Amniotic epithelial cell (primary cell): Measurements from ENCODE around the gene FBXO27.
"Not testable (repeated sequence)": the region's sequence is repeated elsewhere in the genome, so short reads cannot be mapped to it uniquely, and the experiment has no call there.

ENCODE experiments used
- DNase-seq: peaks from one replicate; pipeline ENCODE4 v3.0.0-alpha.2; 2010; ENCODE audit warnings: low read depth

FBXO27 gene

DNA sequence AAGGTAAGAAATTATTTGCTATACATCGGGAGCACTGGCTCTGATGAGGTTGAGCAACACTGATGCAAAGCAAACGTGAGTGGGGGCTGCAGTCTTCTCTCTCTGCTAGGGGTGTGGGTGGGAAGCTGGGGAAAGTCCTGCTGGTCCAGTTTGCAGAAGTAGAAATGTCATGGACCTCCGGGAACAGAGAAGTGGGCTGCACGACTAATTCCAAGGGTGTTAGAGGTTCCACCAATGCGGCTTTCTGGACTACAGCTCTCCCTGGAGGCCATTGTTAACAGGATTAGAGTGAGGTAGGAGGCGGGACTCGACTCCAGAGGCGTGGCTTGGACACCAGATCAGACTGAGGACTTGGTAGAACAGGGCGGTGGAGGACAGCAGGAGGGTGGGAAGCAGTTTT, 5.7 kb upstream of the FBXO27 start:
- DNase-seq = peak; percentile 58

DNA sequence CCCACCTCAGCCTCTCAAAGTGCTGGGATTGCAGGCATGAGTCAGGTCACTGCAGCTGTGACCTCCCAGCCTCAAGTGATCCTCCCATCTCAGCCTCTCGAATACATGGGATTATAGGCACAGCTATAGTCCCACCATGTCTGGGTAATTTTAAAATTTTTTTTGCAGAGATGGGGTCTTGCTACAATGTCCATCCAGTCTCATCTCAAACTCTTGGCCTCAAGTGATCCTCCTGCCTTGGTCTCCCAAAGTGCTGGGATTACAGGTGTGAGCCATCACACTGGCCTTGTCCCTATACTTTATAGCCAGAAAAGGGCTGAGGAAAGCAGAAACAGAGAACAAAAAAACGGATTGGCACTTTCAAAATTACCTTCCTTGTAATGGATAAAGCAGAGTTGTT, 4.8 kb upstream of the FBXO27 start:
- DNase-seq = no peak

DNA sequence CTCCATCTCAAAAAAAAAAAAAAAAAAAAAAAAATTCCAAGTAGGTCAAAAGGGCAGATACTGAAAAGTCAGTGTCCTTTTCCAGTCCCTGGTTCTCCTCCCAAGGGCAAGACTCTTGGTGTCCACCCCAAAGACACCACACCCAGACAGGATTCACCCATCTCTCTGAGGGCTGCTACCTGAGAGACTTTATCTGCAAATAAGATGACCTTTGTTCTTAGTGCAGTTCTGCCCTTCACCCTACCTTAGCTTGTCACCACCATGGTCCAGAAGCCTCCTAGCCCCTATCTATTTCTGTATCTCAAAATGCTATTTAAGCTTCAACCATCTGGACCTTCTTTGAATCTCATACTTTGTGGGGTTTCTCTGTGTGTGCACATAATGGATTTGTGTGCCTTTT, 4.2 kb upstream of the FBXO27 start:
- DNase-seq = no peak

DNA sequence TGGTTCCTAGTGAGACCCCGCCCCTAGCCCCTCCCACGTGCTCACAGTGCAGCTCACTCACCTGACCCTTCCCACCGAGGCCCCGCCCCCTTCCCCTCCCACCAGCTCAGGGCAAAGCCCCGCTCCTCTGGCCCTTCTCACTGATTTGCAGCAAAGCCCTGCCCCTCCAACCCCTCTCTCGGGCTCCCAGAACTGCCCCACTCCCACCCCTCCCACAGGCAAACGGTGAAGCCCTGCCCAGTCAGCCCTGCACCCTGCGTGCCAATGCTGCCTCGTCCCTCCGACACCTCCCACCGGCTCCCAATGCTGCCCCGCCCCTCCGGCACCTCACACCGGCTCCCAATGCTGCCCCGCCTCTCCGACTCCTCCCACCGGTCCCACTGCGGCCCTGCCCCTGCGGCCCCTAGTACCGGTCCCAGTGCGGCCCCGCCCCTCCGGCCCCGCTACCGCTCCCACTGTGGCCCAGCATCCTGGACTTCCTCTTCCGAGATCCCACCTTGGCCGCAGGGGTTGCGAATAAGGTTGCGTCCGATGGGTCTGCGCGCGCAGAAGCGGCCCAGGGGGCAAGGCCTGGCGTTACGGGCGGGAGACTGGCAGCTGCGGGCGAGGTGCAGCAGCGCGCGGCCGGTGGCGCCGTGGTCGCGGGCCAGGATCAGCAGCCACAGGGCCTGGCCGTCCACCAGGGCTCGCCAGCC, 834 bp downstream of the FBXO27 start:
- DNase-seq = peak; percentile 87

DNA sequence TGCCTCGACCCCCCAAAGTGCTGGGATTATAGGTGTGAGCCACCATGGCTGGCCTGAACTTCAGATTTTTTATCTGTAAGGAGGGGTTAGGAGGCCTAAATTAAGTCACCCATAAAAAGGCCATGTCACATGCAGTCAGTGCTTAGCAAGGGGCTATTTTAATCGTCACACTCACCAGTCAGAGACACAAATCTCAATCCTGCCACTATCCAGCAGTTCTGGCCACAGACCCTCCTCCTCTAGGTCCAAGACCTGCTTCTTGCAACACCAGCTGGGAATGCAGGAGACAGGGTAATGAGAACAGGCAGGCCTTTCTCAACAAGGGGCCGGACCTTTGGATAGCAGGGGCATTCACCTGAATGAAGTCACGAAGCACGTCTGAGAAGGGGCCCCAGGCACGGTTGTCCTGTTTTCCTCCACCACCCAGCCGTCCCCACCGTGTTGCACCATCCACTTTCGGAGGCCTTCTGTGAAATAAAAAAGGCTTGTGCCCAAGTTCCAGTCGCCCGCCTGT, 1.4 kb downstream of the FBXO27 start:
- DNase-seq = peak; percentile 77

DNA sequence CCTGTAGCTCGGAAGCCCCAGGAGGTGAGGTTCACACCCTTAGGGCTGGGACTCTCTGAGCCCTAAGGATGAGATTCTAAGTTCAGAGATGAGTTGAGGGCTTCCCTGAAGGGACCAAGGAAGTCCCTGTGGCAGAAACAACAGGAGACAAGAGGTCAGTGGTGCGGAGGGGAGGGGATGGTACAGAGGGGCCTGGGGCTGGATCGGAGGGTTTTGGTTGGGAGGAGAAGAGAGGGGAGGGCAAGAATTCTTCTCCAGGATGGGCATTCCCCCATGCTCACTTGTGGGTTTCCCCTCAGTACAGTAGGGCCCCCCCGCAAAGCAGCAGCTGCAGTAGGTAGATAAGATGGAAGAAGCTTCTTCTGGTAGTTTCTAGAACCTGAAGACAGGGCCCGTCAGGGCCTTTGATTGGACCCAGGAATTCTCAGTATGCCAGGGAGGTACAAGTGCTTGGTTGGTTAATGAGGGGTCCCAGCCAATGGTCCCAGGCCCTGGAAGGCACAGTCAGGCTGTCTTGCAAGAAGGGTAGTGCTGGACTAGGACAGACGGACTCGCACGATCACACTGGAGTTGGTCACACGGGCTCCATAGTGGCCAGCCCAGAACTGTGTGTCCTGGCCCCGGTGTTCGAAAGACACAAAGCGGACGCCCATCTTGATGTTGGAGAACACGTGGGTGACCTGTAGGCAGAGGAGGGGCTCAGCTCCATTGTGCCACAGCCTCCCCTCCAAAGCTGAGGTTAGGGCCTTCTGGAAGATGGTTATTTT, 7.3 kb downstream of the FBXO27 start:
- DNase-seq = no peak

DNA sequence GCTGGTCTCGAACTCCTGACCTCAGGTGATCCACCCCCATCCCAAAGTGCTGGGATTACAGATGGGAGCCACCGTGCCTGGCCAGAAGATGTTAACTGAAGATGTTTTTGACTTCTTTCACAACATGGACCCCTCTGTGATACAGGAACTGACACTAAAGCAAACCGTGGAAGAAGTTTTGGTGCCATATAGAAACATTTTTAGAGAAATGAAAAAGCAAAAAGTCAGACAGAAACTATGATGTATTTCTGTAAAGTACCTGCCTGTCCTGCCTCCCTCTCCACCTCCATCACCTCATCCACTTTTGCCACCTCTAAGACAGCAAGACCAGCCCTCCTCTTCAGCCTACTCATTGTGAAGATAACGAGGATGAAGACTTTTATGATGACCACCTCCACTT, 11.3 kb downstream of the FBXO27 start:
- DNase-seq = no peak

DNA sequence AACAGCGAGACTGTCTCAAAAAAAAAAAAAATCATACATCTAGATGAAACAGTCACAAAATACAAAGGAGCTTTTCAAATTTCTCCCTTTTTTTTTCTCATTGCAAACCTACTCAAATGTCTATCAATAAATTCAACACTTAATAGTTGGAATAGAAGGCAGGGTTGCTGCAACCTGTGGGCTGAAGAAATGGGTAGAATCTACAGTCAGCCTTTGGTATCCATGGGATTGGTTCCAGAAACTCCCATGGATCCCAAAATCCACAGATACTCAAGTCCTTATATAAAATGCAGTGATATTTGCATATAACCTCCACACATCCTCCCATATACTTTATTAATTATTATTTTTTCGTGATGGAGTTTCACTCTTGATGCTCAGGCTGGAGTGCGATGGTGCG, 14.7 kb downstream of the FBXO27 start:
- DNase-seq = no peak

DNA sequence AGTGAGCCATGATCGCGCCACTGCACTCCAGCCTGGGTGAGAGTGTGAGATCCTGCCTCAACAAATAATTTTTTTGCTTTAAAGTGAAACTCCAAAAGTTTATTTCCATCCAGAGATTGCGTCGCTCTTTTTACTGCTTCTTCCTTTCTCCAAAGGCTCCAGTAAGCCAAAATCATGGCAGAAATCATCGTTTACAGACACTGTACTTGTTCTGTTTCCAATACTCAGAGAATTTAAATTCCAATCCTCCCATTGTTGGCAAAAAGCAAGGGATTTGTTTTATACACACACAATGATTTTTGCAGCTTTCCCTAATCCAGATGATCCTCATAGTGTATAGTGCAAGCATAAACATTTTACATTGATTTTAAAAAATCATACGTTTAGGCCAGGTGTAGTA, 15.3 kb downstream of the FBXO27 start:
- DNase-seq = no peak

DNA sequence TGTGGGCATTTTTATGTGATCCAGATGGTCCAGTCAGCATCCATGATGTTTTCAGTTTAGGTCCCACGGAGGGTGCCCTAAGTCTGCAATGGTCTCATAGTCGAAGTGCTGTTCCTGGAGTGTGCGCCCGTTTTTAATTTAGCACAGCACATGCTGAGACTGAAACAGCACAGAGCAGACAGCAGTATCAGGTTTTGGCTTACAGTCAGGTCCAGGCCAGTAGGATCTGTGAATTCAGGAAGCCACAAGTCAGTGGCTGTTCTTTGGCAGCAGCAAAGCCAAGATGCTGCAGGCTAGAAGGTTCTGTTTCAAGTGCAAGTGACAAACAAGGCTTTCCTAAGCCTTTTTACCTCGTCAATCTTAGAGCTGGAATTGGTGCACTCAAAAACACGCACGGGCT, 18.3 kb downstream of the FBXO27 start:
- no peak for DNase-seq

DNA sequence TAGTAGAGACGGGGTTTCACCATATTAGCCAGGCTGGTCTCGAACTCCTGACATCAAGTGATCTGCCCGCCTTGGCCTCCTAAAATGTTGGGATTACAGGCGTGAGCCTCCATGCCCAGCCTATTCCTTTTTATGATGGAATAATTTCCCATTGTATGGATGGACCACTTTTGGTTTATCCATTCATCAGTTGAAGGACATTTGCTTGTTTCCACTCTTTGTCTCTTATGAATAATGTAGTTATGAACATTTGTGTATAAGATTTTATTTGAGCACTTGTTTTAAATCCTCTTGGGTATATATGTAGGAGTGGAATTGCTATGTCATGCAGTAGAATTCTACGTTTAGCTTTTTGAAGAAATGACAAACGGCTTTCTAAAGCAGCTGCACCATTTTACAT, 23.3 kb downstream of the FBXO27 start:
- no peak for DNase-seq

DNA sequence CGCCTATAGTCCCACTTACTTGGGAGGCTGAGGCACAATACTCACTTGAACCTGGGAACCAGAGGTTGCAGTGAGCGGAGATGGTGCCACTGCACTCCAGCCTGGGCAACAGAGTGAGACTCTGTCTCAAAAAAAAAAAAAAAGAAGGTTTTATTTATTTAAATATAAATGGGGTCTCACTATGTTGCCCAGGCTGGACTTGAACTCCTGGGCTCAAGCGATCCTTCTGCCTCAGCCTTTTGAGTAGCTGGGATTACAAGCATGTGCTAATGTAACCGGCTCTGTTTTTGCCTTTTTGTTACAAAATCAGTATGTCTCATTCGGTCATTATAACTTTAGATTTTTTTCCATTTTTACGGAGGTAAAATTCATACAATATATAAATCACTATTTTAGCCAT, 24.2 kb downstream of the FBXO27 start:
- DNase-seq = no peak

DNA sequence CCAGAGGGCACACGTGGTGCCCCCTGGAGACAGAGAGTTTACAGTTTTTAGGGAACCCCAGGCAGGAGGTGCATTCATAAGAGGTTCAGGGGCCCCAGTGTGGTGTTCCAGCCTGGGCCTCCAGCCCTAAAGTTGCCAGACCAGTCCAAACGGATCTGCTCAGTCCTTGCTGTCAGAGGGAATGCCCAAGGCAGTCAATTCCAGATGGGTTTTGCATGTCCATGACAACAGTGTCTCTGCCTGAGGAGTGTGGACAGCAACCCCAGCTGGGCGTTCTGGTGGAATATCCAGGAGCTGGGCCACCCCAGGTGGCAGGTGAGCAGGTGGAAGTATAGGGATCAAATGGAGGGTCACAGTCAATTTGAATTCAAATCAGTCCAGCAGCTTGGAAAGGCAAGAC, 25.3 kb downstream of the FBXO27 start:
- no peak for DNase-seq

DNA sequence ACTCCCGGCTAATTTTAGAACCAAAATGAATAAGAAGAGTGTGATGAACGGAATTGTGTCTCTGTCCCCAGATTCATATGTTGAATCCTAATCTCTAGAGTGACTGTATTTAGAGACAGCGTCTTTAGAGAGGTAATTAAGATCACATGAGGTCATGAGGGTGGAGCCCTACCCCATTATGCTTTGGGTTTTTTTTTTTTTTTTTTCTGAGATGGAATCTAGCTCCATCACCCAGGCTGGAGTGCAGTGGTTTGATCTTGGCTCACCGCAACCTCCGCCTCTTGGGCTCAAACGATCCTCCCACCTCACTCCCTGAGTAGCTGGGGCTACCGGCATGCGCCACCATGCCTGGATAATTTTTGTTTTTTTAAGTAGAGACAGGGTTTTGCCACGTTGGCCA, 27.9 kb downstream of the FBXO27 start:
- no peak for DNase-seq

DNA sequence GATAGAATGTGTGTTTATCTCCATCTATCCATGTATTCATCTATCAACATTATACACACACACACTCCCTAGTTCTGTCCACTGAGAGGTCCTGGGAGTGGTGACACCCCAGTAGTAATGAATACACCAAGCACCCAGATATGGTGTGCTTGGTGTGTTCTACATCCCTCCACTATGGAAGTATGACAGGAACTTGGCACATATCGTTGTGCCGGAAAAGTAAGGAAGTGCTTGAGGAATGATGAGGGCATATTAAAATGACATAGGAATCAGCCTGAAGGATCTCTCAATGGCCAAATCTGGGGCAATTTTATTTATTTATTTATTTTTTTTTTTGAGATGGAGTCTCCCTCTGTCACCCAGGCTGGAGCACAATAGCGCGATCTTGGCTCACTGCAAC, 28.6 kb downstream of the FBXO27 start:
- no peak for DNase-seq

DNA sequence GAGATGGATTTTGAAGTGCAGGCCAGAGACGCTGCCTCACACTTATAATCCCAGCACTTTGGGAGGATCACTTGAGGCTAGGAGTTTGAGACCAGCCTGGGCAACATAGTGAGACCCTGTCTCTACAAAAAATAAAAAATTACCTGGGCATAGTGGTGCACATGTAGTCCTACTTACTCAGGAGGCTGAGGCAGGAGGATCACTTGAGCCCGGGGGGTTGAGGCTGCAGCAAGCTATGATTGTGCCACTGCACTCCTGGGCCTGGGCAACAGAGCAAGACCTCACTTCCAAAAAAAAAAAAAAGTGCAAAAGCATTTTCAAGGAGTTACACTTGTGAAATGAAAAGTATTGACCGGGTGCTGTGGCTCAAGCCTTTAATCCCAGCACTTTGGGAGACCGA, 29.2 kb downstream of the FBXO27 start:
- DNase-seq = no peak

DNA sequence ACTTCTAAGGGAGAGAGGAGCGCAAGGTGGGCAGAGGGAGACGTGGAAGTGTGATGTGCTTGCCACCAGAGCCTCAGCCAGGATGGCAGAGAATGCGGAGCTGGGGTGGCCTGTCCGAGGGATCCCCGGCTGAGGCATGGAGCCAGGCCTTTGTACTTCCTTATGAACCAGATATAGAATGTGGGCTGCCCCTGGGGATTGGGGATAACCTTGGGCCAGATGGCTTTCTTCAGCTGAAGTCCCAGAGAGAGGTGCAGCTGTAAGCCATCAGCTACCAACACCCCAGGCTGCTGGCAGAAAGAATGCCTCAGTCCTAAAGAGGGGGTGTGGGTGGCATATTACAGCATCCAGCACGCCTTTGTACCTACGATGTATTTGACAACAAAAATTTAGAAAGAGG, 31.3 kb downstream of the FBXO27 start:
- no peak for DNase-seq

DNA sequence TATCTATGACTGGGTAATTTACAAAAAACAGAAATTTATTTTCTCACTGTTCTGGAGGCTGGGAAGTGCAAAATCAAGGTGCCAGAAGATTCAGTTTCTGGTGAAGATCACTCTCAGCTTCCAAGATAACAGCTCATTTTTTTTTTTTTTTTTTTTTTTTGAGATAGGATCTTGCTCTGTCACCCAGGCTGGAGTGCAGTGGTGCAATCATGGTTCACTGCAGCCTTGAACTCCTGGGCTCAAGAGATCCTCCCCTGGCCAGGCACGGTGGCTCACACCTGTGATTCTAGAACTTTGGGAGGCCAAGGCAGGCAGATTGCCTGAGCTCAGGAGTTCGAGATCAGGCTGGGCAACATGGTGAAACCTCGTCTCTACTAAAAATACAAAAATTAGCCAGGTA, 34.8 kb downstream of the FBXO27 start:
- not testable (repeated sequence) for DNase-seq

DNA sequence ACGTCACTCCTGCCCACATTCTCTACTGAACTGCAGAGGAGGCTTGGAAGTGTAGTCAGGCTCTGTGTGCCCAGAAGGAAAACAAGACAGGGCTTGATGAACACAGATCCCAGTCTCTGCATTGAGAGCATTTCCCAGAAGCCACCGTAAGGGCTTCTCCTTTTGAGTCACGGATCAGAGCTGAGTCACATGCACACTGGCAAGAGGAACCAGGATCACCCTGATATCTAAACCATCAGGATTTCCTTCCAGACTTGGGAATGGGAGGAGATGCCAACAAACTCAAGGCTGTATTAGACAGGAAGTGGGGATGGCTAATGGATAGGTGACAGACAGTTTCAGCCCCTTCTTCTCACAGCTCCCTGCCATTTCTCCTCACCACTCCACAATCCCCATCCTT, 39.1 kb downstream of the FBXO27 start:
- DNase-seq = peak; percentile 80

DNA sequence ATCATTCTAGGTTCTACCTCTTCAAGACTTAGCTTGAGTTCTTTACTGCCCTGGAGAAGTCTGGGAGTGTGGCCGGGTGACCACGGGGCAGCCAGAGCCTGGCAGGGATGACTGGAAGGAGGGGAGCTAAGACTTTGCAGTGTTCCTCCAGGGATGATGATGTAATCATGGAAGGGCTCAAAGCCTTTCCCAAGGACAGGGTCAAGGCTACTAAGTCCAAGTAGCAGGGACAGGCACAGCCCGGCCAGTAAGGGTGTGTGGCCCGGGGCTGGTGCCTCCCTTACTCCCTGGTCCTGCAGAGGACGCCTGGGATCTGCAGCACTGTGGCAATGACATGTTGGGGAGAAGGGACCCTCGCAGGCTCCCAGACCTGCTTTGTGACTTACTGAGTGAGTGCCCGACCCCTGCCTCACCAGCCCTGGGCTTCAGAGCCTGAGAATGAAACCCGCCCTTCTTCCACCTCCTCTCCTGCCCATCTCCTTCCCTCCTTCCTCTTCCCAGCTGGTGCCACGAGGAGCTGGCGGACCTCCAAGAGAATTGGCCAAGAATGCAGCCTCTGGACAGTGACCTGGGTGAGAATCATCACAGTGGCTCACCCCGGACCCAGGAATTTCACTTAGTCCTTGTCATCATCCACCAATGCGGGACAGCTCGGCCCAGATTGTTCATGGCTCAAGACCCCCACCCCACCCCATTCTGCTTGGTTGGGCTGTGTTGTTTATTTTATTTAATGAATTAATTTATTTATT, 41.2 kb downstream of the FBXO27 start:
- no peak for DNase-seq

DNA sequence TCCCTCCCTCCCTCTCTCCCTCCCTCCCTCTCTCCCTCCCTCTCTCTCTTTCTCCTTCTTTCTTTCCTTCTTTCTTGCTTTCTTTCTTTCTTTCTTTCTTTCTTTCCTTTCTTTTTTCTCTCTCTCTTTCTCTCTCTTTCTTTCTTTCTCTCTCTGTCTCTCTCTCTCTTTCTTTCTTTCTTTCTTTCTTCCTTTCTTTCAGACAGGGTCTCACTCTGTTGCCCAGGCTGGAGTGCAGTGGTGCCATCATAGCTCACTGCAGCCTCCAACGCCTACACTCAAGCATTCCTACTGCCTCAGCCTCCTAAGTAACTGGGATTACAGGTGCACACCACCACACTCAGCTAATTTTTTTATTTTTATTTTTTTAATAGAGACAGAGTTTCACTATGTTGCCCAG, 42.7 kb downstream of the FBXO27 start:
- DNase-seq = not testable (repeated sequence)

DNA sequence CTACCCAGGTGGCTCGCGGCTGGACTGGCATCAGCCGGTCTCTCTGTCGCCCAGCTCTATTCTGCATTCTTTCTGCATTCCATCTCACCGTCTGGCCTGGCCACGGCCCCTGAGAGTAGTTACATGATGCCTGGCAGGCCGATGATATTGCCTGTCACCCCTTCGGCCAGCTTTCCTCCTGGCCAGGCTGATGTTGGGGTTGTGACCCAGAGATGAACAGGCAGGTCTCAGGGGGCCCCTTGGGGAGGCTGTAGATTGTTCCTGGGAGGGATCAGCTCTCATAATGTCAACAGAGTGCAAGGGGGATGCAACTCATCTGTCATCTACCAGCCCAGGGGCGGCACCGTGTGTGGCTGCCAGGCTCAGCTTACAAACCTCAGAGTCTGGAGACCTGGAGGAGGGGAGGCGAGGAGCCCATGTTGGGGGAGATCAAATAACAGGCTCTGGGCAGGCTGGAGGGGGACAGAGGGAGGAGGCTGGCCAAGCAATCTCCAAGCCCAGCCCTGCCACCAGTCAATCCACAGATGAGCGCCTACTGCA, 43.2 kb downstream of the FBXO27 start:
- DNase-seq = no peak

DNA sequence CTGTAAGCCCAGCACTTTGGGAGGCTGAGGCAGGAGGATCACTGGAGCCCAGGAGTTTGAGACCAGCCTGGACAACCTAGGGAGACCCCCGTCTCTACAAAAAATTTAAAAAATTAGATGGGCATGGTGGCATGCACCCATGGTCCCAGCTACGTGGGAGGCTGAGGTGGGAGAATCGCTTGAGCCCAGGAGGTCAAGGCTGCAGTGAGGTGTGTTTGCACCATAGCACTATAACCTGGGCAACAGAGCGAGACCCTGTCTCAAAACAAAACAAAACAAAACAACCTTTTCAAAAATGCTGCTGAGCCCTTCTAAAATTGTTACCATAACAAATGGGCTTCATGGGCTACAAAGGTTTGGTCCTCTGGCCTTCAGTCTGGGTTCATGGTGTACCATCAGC, 43.7 kb downstream of the FBXO27 start:
- not testable (repeated sequence) for DNase-seq
